Neural crest cell (in vitro differentiated cells): Measurements from ENCODE around the gene MS4A5. TPM values are rescaled to one million over a fixed set of nuclear protein-coding genes. Genes with fewer than 3 reads are reported as not detected.

Experiments used
- DNase-seq: peaks from one replicate; pipeline ENCODE4 v3.0.0; 2021; ENCODE audit warnings: low read depth, mixed read lengths, low spot score
- H3K27ac Mint-ChIP-seq: one replicate; pipeline ENCODE4 v1.8.0; 2021; ENCODE audit warnings: mild to moderate bottlenecking, mixed read lengths; ENCODE audit not compliant: unreplicated experiment
- H3K27me3 Mint-ChIP-seq: 2 replicates; pipeline ENCODE4 v1.8.0; 2021; ENCODE audit warnings: low read depth, mild to moderate bottlenecking, mixed read lengths
- H3K36me3 Mint-ChIP-seq: 2 replicates; pipeline ENCODE4 v1.8.0; 2021; ENCODE audit warnings: low read depth, mild to moderate bottlenecking, mixed read lengths
- H3K4me1 Mint-ChIP-seq: 2 replicates; pipeline ENCODE4 v1.8.0; 2021; ENCODE audit warnings: mixed read lengths
- H3K4me3 Mint-ChIP-seq: one replicate; pipeline ENCODE4 v1.8.0; 2021; ENCODE audit warnings: mild to moderate bottlenecking, mixed read lengths
- H3K9me3 Mint-ChIP-seq: 2 replicates; pipeline ENCODE4 v1.8.0; 2021; ENCODE audit warnings: mixed read lengths
- long read RNA-seq: library from polyadenylated mRNA; unstranded; transcript quantifications from one replicate; pipeline ENCODE4 v2.0.0, GENCODE V29; 2020
- total RNA-seq: library from RNA; stranded (reverse); gene quantifications from 2 replicates; pipeline ENCODE4 v1.2.1, GENCODE V29; 2021
- TF ChIP-seq, protein P1 (sequence below): fragments of 200-600 bp; sonication (generic); conservative IDR thresholded peaks from 2 replicates; pipeline ENCODE4 v1.5.0; 2021; ENCODE audit warnings: antibody characterized with exemption, mild to moderate bottlenecking

Gene MS4A5, protein sequence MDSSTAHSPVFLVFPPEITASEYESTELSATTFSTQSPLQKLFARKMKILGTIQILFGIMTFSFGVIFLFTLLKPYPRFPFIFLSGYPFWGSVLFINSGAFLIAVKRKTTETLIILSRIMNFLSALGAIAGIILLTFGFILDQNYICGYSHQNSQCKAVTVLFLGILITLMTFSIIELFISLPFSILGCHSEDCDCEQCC
- not detected in 2 replicates for total RNA-seq
- long read RNA-seq: 0 reads

DNA sequence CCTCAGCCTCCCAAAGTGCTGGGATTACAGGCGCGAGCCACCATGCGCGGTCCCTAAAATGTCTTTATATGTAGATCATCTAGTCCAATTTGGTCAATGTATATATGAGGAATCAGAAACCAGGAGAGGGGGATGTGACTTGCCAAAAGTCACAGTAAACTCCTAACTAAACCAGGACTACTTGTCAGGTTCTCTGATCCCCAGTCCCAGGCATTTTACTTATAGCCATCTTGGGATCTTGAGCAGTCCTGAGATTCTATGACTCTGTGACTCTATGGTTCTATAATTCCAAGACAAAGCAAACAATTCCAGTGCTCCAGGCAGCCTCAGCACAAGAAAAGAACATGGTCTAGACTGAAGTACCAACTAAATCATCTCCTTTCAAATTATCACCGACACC, at the start of gene MS4A5:
Gene MS4A5, plus strand, starts transcription at position 301 of the 400 bp plus-strand sequence. CDS start 103 bp downstream, outside the sequence.
- Mint-ChIP-seq H3K4me3 (no peak within 1 kb of the TSS), H3K27me3 (no peaks in the 10 kb centered on the region), H3K9me3 (no peaks in the 10 kb centered on the region), H3K36me3 (no peaks in the 10 kb centered on the region), H3K4me1 (no peaks in the 10 kb centered on the region), H3K27ac (no peak within 1 kb of the TSS)
- TF ChIP-seq, protein P1, sequence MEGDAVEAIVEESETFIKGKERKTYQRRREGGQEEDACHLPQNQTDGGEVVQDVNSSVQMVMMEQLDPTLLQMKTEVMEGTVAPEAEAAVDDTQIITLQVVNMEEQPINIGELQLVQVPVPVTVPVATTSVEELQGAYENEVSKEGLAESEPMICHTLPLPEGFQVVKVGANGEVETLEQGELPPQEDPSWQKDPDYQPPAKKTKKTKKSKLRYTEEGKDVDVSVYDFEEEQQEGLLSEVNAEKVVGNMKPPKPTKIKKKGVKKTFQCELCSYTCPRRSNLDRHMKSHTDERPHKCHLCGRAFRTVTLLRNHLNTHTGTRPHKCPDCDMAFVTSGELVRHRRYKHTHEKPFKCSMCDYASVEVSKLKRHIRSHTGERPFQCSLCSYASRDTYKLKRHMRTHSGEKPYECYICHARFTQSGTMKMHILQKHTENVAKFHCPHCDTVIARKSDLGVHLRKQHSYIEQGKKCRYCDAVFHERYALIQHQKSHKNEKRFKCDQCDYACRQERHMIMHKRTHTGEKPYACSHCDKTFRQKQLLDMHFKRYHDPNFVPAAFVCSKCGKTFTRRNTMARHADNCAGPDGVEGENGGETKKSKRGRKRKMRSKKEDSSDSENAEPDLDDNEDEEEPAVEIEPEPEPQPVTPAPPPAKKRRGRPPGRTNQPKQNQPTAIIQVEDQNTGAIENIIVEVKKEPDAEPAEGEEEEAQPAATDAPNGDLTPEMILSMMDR: no peak
- DNase-seq: no peak

DNA sequence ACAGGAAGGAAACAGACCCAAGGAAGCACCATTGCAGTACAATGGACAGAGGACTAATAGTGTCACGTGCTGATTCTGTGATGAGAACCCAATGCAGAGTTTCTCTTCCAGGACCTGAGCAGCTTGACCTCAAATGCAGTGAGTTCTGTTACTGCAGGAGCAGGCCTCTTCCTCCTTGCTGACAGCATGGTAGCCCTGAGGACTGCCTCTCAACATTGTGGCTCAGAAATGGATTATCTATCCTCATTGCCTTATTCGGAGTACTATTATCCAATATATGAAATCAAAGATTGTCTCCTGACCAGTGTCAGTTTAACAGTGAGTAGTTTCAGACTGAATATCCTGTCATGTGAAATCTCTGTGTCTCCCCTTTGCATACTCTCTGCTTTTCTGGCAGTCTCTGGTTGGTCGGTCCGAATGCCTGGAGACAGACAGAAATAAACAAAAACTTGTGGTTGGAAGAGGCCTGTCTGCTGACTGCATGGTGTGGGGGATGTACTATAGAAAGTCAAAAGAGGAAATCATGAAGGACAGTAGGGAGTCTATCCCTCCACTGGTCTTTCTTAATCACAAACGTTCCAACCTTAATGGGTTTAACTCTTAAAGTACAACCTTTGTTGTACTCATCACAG, 40.0 kb upstream of the MS4A5 start:
- TF ChIP-seq, protein P1: no peak
- H3K9me3 Mint-ChIP-seq: no peaks in the 10 kb centered on the region
- H3K36me3 Mint-ChIP-seq: no peaks in the 10 kb centered on the region
- no peaks in the 10 kb centered on the region for H3K27me3 Mint-ChIP-seq
- no peak overlapping the region for H3K27ac Mint-ChIP-seq
- no peaks in the 10 kb centered on the region for H3K4me1 Mint-ChIP-seq
- no peak overlapping the region for H3K4me3 Mint-ChIP-seq
- no peak for DNase-seq

DNA sequence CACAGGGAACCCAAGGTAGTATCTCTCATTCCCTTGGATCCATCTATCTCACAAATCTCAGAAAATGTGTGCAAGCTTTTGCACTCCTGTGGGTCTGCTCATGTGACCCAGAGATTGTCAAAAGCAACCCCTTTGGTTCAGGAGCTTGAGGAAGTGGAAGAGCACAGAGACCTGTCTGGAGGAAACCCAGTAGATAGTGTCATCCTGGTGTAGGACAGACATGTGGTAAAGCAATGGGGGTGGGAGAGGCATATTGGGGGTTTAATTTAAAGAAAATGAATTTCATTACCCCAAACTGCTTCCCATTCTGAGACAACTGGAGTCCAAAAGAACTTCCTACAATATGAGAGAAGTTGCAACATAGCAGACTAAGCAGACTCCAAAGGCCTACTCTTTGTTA, 39.0 kb upstream of the MS4A5 start:
- Mint-ChIP-seq H3K27ac (no peak overlapping the region), H3K27me3 (no peaks in the 10 kb centered on the region), H3K9me3 (no peaks in the 10 kb centered on the region), H3K4me1 (no peaks in the 10 kb centered on the region), H3K36me3 (no peaks in the 10 kb centered on the region), H3K4me3 (no peak overlapping the region)
- TF ChIP-seq, protein P1: no peak
- DNase-seq: no peak

DNA sequence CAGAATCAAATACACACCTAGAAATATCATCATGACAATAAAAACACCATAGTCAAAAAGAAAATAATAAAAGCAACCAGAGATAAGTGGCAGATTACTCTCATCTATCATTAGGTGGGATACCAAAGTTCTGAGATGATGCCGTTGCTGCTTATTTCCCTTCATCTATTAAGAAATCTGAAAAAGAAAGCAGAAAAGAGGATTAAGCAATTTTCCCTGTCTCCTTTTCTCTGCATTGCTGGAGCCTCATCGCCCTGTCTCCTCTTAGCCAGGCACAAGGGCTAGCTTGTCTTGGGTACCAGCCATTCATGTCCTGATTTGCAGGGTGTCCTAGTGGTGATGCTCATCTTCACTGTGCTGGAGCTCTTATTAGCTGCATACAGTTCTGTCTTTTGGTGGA, 37.0 kb upstream of the MS4A5 start:
- no peak overlapping the region for H3K27ac Mint-ChIP-seq
- no peak for DNase-seq
- TF ChIP-seq, protein P1: no peak
- no peaks in the 10 kb centered on the region for H3K27me3 Mint-ChIP-seq
- H3K36me3 Mint-ChIP-seq: no peaks in the 10 kb centered on the region
- H3K4me1 Mint-ChIP-seq: no peaks in the 10 kb centered on the region
- H3K4me3 Mint-ChIP-seq: no peak overlapping the region
- H3K9me3 Mint-ChIP-seq: no peaks in the 10 kb centered on the region

DNA sequence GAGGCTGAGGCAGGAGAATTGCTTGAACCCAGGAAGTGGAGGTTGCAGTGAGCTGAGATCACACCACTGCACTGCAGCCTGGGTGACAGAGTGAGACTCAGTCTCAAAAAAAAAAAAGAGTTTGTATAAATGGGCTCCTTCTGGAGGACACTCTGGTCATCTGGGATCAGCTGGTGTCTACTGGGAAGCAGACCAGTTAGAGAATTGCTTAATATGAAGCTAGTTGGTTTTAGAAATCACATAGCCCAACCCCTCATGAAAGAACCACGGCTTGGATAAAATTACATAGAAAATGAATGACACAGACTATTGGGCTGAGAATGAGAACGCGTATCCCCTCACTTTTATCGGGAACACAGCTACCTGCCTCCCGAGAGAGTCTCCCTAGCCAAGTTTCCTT, 36.4 kb upstream of the MS4A5 start:
- Mint-ChIP-seq H3K4me1 (no peaks in the 10 kb centered on the region), H3K4me3 (no peak overlapping the region)

More for the DNA sequence above, 36.4 kb upstream of the MS4A5 start:
- DNase-seq: no peak
- Mint-ChIP-seq H3K27me3 (no peaks in the 10 kb centered on the region), H3K36me3 (no peaks in the 10 kb centered on the region), H3K9me3 (no peaks in the 10 kb centered on the region), H3K27ac (no peak overlapping the region)
- TF ChIP-seq, protein P1: no peak
